ENCODE data around the gene PLXNA4. TPM values are rescaled to one million over a fixed set of nuclear protein-coding genes. Genes with fewer than 3 reads are reported as not detected.

Gene PLXNA4
- total RNA-seq, 1 experiment from 2014 or later: not detected

DNA sequence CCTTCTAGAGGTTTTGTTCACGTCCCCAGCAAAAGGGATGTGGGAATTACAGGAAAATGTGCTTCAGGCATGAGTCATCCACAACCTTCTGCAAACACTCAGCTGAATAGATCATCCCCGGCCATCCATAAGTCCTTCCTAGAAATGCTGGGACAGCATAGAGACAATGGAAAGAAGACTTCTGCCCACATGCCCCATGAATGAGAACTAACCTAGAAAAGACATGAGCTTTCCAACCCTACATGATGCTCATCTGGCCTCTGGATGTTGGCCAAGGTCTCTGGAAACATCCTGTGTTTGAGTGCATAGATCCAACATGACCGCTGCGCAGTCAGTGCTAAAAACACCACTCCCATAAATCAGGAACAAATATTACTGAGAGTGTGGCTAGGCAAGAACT is 277.5 kb downstream of the PLXNA4 start:
- Histone ChIP-seq H3K4me1 (ENCODE audit: control insufficient read depth in 1 of 2, insufficient read depth in 2 of 2, low read length in 2 of 2) (no peaks in the 10 kb centered on the region), H3K9me3 (ENCODE audit: control insufficient read depth in 1 of 2, insufficient read depth in 1 of 2, low read depth in 1 of 2, low read length in 2 of 2) (no peaks in the 10 kb centered on the region), H3K27me3 (ENCODE audit: insufficient read depth, low read length) (peaks cover 40% of the 10 kb centered on the region), H2AFZ (ENCODE audit: low read depth, low read length, poor library complexity, severe bottlenecking) (no peak overlapping the region), H3K79me2 (ENCODE audit: insufficient read depth, low read length) (no peaks in the 10 kb centered on the region), H3K36me3 (ENCODE audit: control insufficient read depth in 1 of 2, insufficient read depth in 2 of 2, low read length in 2 of 2) (no peaks in the 10 kb centered on the region), H4K20me1 (ENCODE audit: insufficient read depth) (no peaks in the 10 kb centered on the region), H3K27ac (ENCODE audit: low read depth, low read length) (no peak overlapping the region), H3K9me2 (ENCODE audit: insufficient read depth) (no peaks in the 10 kb centered on the region), H3K4me2 (ENCODE audit: low read length) (no peak overlapping the region), H3K9ac (ENCODE audit: low read length) (no peak overlapping the region), H3K4me3 (replicated peaks in 1 of 2; ENCODE audit: low read depth in 1 of 2, low read length in 2 of 2) (no peak overlapping the region)
- ChIA-PET CTCF (no interaction called here), POLR2A (no interaction called here), RAD21 (ENCODE audit: low non-redundant PET in 1 of 2, low total read pairs in 2 of 2, uncharacterized antibody in 2 of 2, unreplicated experiment in 2 of 2) (no interaction called here)
- intact Hi-C loops (cut with micrococcal nuclease): no loop called here
- DNase-seq (ENCODE audit: low read depth, low spot score) (no peak), ATAC-seq (no peak)
- no TSS peak for BruUV-seq (replicated peaks)
- no peak for TF ChIP-seq ZFX (IDR thresholded peaks at IDR 0.05)
- no peak for TF ChIP-seq TCF7L2 (IDR thresholded peaks at IDR 0.05; ENCODE audit: borderline replicate concordance, extremely low read depth, insufficient read depth, insufficient read length)
- TF ChIP-seq SP1 (IDR thresholded peaks at IDR 0.05; ENCODE audit: low read depth): no peak
- no peak for TF ChIP-seq SIN3A (IDR thresholded peaks at IDR 0.05; ENCODE audit: low read depth)
- TF ChIP-seq CTCF (IDR thresholded peaks at IDR 0.05 in 2 of 3, conservative IDR thresholded peaks at IDR 0.05 in 1 of 3; ENCODE audit: borderline replicate concordance in 1 of 3, insufficient read depth in 1 of 3, low read depth in 2 of 3, low read length in 2 of 3): no peak
- TF ChIP-seq CBX3 (IDR thresholded peaks at IDR 0.05; ENCODE audit: low read depth): no peak
- TF ChIP-seq ZNF274 (IDR thresholded peaks at IDR 0.05; ENCODE audit: low read depth, low read length): no peak
- no peak for TF ChIP-seq CEBPB (IDR thresholded peaks at IDR 0.05; ENCODE audit: low read depth)
- no peak for TF ChIP-seq POLR2AphosphoS5 (IDR thresholded peaks at IDR 0.05; ENCODE audit: low read depth, low read length)
- TF ChIP-seq EZH2phosphoT487 (IDR thresholded peaks at IDR 0.05; ENCODE audit: borderline replicate concordance): no peak
- no peak for TF ChIP-seq MAX (IDR thresholded peaks at IDR 0.05)
